ENCODE measurements around the gene L3MBTL4. TPM values are rescaled to one million over a fixed set of nuclear protein-coding genes. Genes with fewer than 3 reads are reported as not detected.

The L3MBTL4 gene
- total and polyA plus RNA-seq, 2 experiments from 2014 or later, result 4.1 to 14.1 TPM

DNA sequence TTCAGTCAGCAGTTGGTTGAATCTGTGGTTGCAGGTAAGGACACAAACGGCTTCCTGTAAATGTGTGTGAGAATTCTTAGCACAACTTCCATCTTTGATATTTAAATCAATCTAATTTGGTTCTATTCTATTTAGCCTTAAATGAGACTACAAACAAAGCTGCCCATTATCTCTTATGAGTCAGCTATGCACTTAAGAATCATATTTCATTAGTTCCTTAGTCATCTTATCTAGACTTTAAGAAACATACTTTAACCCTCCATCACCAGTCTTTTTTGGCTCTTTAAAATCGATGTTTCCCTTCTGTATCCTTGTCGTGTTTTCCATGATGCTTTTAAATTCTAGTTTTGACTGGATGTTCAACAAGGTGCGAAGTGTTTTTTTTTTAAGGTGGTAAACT is 405.0 kb downstream of the L3MBTL4 start:
- Histone ChIP-seq H4K20me1 (ENCODE audit: insufficient read depth, poor library complexity, severe bottlenecking) (no peaks in the 10 kb centered on the region), H3K4me1 (ENCODE audit: insufficient read depth) (peaks cover 5% of the 10 kb centered on the region), H3K4me2 (no peak overlapping the region), H3K4me3 (no peak overlapping the region), H3K27me3 (no peaks in the 10 kb centered on the region), H3K36me3 (replicated peaks; ENCODE audit: insufficient read depth, low read depth) (no peaks in the 10 kb centered on the region), H3K9me2 (replicated peaks; ENCODE audit: insufficient read depth) (no peaks in the 10 kb centered on the region), H2AFZ (no peak overlapping the region), H3K27ac (no peak overlapping the region), H3K79me2 (no peaks in the 10 kb centered on the region), H3K9me3 (ENCODE audit: low read depth) (no peaks in the 10 kb centered on the region)
- no peak for DNase-seq (ENCODE audit: low spot score)
- no peak for TF ChIP-seq EZH2phosphoT487 (IDR thresholded peaks at IDR 0.05; ENCODE audit: low read depth, severe bottlenecking, unreplicated experiment)
- no peak for TF ChIP-seq EZH2 (IDR thresholded peaks at IDR 0.05; ENCODE audit: borderline replicate concordance)
- TF ChIP-seq, protein P1, sequence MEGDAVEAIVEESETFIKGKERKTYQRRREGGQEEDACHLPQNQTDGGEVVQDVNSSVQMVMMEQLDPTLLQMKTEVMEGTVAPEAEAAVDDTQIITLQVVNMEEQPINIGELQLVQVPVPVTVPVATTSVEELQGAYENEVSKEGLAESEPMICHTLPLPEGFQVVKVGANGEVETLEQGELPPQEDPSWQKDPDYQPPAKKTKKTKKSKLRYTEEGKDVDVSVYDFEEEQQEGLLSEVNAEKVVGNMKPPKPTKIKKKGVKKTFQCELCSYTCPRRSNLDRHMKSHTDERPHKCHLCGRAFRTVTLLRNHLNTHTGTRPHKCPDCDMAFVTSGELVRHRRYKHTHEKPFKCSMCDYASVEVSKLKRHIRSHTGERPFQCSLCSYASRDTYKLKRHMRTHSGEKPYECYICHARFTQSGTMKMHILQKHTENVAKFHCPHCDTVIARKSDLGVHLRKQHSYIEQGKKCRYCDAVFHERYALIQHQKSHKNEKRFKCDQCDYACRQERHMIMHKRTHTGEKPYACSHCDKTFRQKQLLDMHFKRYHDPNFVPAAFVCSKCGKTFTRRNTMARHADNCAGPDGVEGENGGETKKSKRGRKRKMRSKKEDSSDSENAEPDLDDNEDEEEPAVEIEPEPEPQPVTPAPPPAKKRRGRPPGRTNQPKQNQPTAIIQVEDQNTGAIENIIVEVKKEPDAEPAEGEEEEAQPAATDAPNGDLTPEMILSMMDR (IDR thresholded peaks at IDR 0.05; ENCODE audit: poor library complexity), result no peak
- 72% methylated on average over 4 of the region's 4 CpGs for WGBS (ENCODE audit: low lambda C conversion rate, missing lambda C conversion rate)

DNA sequence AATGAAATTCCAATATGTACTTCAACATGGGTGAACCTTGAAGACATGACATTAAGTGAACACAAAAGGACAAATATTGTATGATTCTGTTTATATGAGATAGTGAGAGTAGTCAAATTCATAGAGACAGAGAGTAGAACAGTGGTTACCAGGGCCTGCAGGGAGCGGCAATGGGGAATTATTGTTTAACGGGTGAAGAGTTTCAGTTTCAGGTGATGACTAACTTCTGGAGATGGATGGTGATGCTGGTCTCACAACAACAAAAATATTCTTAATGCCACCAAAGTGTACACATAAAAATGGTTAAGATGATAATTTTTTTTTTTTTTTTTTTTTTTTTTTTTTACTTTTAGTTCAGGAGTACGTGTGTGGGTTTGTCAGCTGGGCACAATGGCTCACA is 410.0 kb downstream of the L3MBTL4 start:
- H3K4me3 ChIP-seq, result no peak overlapping the region
- H3K27me3 ChIP-seq, result no peaks in the 10 kb centered on the region
- H3K79me2 ChIP-seq, result no peaks in the 10 kb centered on the region
- WGBS (ENCODE audit: low lambda C conversion rate, missing lambda C conversion rate), result 99% methylated on average over 3 of the region's 3 CpGs
- H4K20me1 ChIP-seq (ENCODE audit: insufficient read depth, poor library complexity, severe bottlenecking), result no peaks in the 10 kb centered on the region
- H2AFZ ChIP-seq, result no peak overlapping the region
- no peak overlapping the region for H3K27ac ChIP-seq
- no peaks in the 10 kb centered on the region for H3K36me3 ChIP-seq (replicated peaks; ENCODE audit: insufficient read depth, low read depth)
- peaks cover under 1% of the 10 kb centered on the region for H3K4me1 ChIP-seq (ENCODE audit: insufficient read depth)
- no peak overlapping the region for H3K4me2 ChIP-seq
- DNase-seq (ENCODE audit: low spot score), result no peak
- no peaks in the 10 kb centered on the region for H3K9me3 ChIP-seq (ENCODE audit: low read depth)
- no peaks in the 10 kb centered on the region for H3K9me2 ChIP-seq (replicated peaks; ENCODE audit: insufficient read depth)
- TF ChIP-seq, protein P1 (IDR thresholded peaks at IDR 0.05; ENCODE audit: poor library complexity), result no peak
- TF ChIP-seq EZH2phosphoT487 (IDR thresholded peaks at IDR 0.05; ENCODE audit: low read depth, severe bottlenecking, unreplicated experiment) (no peak), EZH2 (IDR thresholded peaks at IDR 0.05; ENCODE audit: borderline replicate concordance) (no peak)

DNA sequence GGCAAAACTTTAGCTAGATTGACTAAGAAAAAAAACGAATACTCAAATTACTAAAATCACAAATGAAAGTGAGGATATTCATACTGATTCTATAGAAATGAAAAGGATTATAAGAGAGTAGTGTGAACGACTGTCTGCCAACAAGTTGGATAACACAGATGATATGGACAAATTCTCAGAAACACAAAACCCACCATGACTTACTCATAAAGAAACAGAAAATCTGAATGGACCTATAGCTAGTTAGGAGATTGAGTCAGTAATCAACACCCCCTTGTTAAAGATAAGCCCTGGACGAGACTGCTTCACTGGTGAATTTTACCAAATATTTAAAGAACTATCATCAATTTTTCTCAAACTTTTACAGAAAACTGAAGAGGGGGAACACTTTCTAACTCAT is 410.6 kb downstream of the L3MBTL4 start:
- WGBS (ENCODE audit: low lambda C conversion rate, missing lambda C conversion rate), result 76% methylated on average over 3 of the region's 3 CpGs
- H3K9me2 ChIP-seq (replicated peaks; ENCODE audit: insufficient read depth), result no peaks in the 10 kb centered on the region
- no peaks in the 10 kb centered on the region for H3K36me3 ChIP-seq (replicated peaks; ENCODE audit: insufficient read depth, low read depth)
- no peak overlapping the region for H3K4me3 ChIP-seq
- no peak overlapping the region for H3K27ac ChIP-seq
- H4K20me1 ChIP-seq (ENCODE audit: insufficient read depth, poor library complexity, severe bottlenecking), result no peaks in the 10 kb centered on the region
- no peak overlapping the region for H2AFZ ChIP-seq
- H3K4me2 ChIP-seq, result no peak overlapping the region
- no peaks in the 10 kb centered on the region for H3K79me2 ChIP-seq
- no peaks in the 10 kb centered on the region for H3K27me3 ChIP-seq
- no peak for DNase-seq (ENCODE audit: low spot score)
- no peak for TF ChIP-seq EZH2phosphoT487 (IDR thresholded peaks at IDR 0.05; ENCODE audit: low read depth, severe bottlenecking, unreplicated experiment)
- TF ChIP-seq EZH2 (IDR thresholded peaks at IDR 0.05; ENCODE audit: borderline replicate concordance), result no peak
- TF ChIP-seq, protein P1 (IDR thresholded peaks at IDR 0.05; ENCODE audit: poor library complexity), result no peak
- no peaks in the 10 kb centered on the region for H3K9me3 ChIP-seq (ENCODE audit: low read depth)
- H3K4me1 ChIP-seq (ENCODE audit: insufficient read depth), result no peaks in the 10 kb centered on the region

DNA sequence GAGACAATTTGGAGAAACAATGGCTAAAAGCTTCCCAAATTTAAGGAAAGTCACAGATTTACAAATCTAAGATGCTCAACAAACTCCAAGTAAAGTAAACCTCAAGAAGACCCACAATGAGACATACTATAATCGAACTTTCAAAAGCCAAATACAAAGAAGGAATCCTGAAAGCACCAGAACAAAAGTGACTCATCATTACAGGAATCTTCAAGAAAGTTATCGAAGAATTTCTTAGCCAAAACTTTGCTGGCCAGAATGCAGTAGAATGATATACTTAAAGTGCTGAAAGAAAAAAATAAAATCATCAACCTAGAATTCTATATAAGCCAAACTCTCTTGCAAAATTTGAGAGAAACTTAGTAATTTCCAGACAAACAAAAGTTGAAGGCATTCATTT is 412.8 kb downstream of the L3MBTL4 start:
- TF ChIP-seq, protein P1 (IDR thresholded peaks at IDR 0.05; ENCODE audit: poor library complexity), result no peak
- TF ChIP-seq EZH2 (IDR thresholded peaks at IDR 0.05; ENCODE audit: borderline replicate concordance) (no peak), EZH2phosphoT487 (IDR thresholded peaks at IDR 0.05; ENCODE audit: low read depth, severe bottlenecking, unreplicated experiment) (no peak)
- Histone ChIP-seq H3K4me3 (no peak overlapping the region), H4K20me1 (ENCODE audit: insufficient read depth, poor library complexity, severe bottlenecking) (no peaks in the 10 kb centered on the region), H2AFZ (no peak overlapping the region), H3K27ac (no peak overlapping the region), H3K36me3 (replicated peaks; ENCODE audit: insufficient read depth, low read depth) (no peaks in the 10 kb centered on the region), H3K27me3 (no peaks in the 10 kb centered on the region), H3K79me2 (no peaks in the 10 kb centered on the region), H3K4me1 (ENCODE audit: insufficient read depth) (no peaks in the 10 kb centered on the region), H3K9me3 (ENCODE audit: low read depth) (no peaks in the 10 kb centered on the region), H3K4me2 (no peak overlapping the region), H3K9me2 (replicated peaks; ENCODE audit: insufficient read depth) (no peaks in the 10 kb centered on the region)
- 94% methylated on average over 2 of the region's 2 CpGs for WGBS (ENCODE audit: low lambda C conversion rate, missing lambda C conversion rate)
- no peak for DNase-seq (ENCODE audit: low spot score)

Measured in hepatocyte (in vitro differentiated cells).